Bronchial epithelial cell (primary cell): ENCODE results near the gene MAP7. TPM values are rescaled to one million over a fixed set of nuclear protein-coding genes. Genes with fewer than 3 reads are reported as not detected.

Experiments
- DNase-seq: peaks from one replicate; pipeline ENCODE4 v3.0.0-alpha.2; 2010; ENCODE audit warnings: low read depth
- FAIRE-seq: peaks from 2 replicates; lab custom pipeline; 2011; peaks lifted over from hg19 to GRCh38; lab: Jason Lieb, UNC
- H3K27me3 ChIP-seq: 2 replicates; pipeline ENCODE4 v1.5.1; 2011; ENCODE audit warnings: low read length; ENCODE audit not compliant: control insufficient read depth, insufficient read depth
- H3K36me3 ChIP-seq: 2 replicates; pipeline ENCODE4 v1.5.1; 2011; ENCODE audit warnings: low read length; ENCODE audit not compliant: control insufficient read depth, insufficient read depth
- H3K4me3 ChIP-seq: 2 replicates; pipeline ENCODE4 v1.5.1; 2011; ENCODE audit warnings: mild to moderate bottlenecking, low read depth, low read length, control low read depth
- CTCF ChIP-seq: IDR thresholded peaks from 2 replicates; pipeline ENCODE4 v1.5.1; 2011; ENCODE audit warnings: mild to moderate bottlenecking, moderate library complexity, low read length, control low read depth, inconsistent platforms; ENCODE audit not compliant: insufficient read depth, severe bottlenecking
- total RNA-seq: library from RNA; depleted of rRNA; stranded (reverse); fragments of >200 nt; gene quantifications from 2 replicates; pipeline ENCODE4 v1.2.1, GENCODE V29; 2014

Gene MAP7
- total RNA-seq, 1 donor from 2014 or later: 30.8 TPM

GRCh38 chr6:136337121-136337520, 213.1 kb downstream of the MAP7 start:
- no peak for FAIRE-seq
- peaks cover 1% of the 10 kb centered on the region for H3K36me3 ChIP-seq
- TF ChIP-seq CTCF: no peak
- no peaks in the 10 kb centered on the region for H3K27me3 ChIP-seq
- no peak overlapping the region for H3K4me3 ChIP-seq
- no peak for DNase-seq

- FAIRE-seq (no peak), DNase-seq (no peak)
- no peak for TF ChIP-seq CTCF
- Histone ChIP-seq H3K4me3 (no peak overlapping the region), H3K27me3 (no peaks in the 10 kb centered on the region), H3K36me3 (no peaks in the 10 kb centered on the region)
These were observed 214.4 kb downstream of the MAP7 start for GRCh38 chr6:136335736-136336363.

- Histone ChIP-seq H3K4me3 (no peak overlapping the region), H3K27me3 (no peaks in the 10 kb centered on the region), H3K36me3 (no peaks in the 10 kb centered on the region)
- FAIRE-seq (no peak), DNase-seq (no peak)
- TF ChIP-seq CTCF: no peak
These were observed 215.4 kb downstream of the MAP7 start for GRCh38 chr6:136334853-136335252.

- no peaks in the 10 kb centered on the region for H3K27me3 ChIP-seq
- FAIRE-seq: no peak
- DNase-seq: no peak
- no peak overlapping the region for H3K4me3 ChIP-seq
- no peaks in the 10 kb centered on the region for H3K36me3 ChIP-seq
- TF ChIP-seq CTCF: no peak
These were observed 215.8 kb downstream of the MAP7 start for GRCh38 chr6:136334465-136334846.

GRCh38 chr6:136333824-136334464, 216.3 kb downstream of the MAP7 start:
- DNase-seq: no peak
- no peak for FAIRE-seq
- H3K4me3 ChIP-seq: no peak overlapping the region
- H3K36me3 ChIP-seq: no peaks in the 10 kb centered on the region
- no peaks in the 10 kb centered on the region for H3K27me3 ChIP-seq
- TF ChIP-seq CTCF: no peak
